Measurements from ENCODE around the gene AP1S1.
"Not testable (repeated sequence)": the region's sequence is repeated elsewhere in the genome, so short reads cannot be mapped to it uniquely, and the experiment has no call there.

The AP1S1 gene

GRCh38 chr7:101124376-101125056, 29.8 kb upstream of the AP1S1 start:
- in situ Hi-C loops (cut with MboI; ENCODE audit: low sequenced_read_pairs) = no loop called here

GRCh38 chr7:101125989-101126650, 28.2 kb upstream of the AP1S1 start:
- in situ Hi-C loops (cut with MboI; ENCODE audit: low sequenced_read_pairs) = no loop called here

GRCh38 chr7:101126651-101127459, 27.4 kb upstream of the AP1S1 start, which contains the start of gene SERPINE1:
Gene SERPINE1 (plus strand): TSS chr7:101127104. CDS start chr7:101128394, 1,290 bp downstream.
- in situ Hi-C loops (cut with MboI; ENCODE audit: low sequenced_read_pairs) = no loop called here

- in situ Hi-C loops (cut with MboI; ENCODE audit: low sequenced_read_pairs) = no loop called here
Measured at GRCh38 chr7:101127460-101128039, 26.7 kb upstream of the AP1S1 start.

- in situ Hi-C loops (cut with MboI; ENCODE audit: low sequenced_read_pairs) = no loop called here
Measured at GRCh38 chr7:101128040-101128834, 26.0 kb upstream of the AP1S1 start.

GRCh38 chr7:101129603-101130117, 24.6 kb upstream of the AP1S1 start:
- in situ Hi-C loops (cut with MboI; ENCODE audit: low sequenced_read_pairs) = no loop called here

- in situ Hi-C loops (cut with MboI; ENCODE audit: low sequenced_read_pairs) = not testable (repeated sequence)
Measured at GRCh38 chr7:101132626-101133600, 21.4 kb upstream of the AP1S1 start.

GRCh38 chr7:101133621-101134398, 20.5 kb upstream of the AP1S1 start:
- in situ Hi-C loops (cut with MboI; ENCODE audit: low sequenced_read_pairs) = no loop called here

- in situ Hi-C loops (cut with MboI; ENCODE audit: low sequenced_read_pairs) = no loop called here
Measured at GRCh38 chr7:101134399-101134980, 19.8 kb upstream of the AP1S1 start.

GRCh38 chr7:101137651-101138212, 16.5 kb upstream of the AP1S1 start:
- in situ Hi-C loops (cut with MboI; ENCODE audit: low sequenced_read_pairs) = no loop called here

- in situ Hi-C loops (cut with MboI; ENCODE audit: low sequenced_read_pairs) = no loop called here
Measured at GRCh38 chr7:101138213-101138870, 15.9 kb upstream of the AP1S1 start.

- in situ Hi-C loops (cut with MboI; ENCODE audit: low sequenced_read_pairs) = no loop called here
Measured at GRCh38 chr7:101140339-101140699, 14.0 kb upstream of the AP1S1 start.

- in situ Hi-C loops (cut with MboI; ENCODE audit: low sequenced_read_pairs) = no loop called here
Measured at GRCh38 chr7:101140746-101141382, 13.4 kb upstream of the AP1S1 start.

GRCh38 chr7:101151908-101152651, 2.2 kb upstream of the AP1S1 start:
- in situ Hi-C loops (cut with MboI; ENCODE audit: low sequenced_read_pairs) = no loop called here

- in situ Hi-C loops (cut with MboI; ENCODE audit: low sequenced_read_pairs) = no loop called here
Measured at GRCh38 chr7:101154693-101155102, 422 bp downstream of the AP1S1 start.

GRCh38 chr7:101155303-101155702, 1.0 kb downstream of the AP1S1 start:
- in situ Hi-C loops (cut with MboI; ENCODE audit: low sequenced_read_pairs) = no loop called here

All from HL-60/S4 treated with retinoic acid at 250 ng/mL for 4 days and 3 days (cell line).